Pons (tissue), 1 donor: ENCODE measurements around the gene GLT8D2.

Source experiments
- DNase-seq: peaks from one replicate; pipeline ENCODE4 v3.0.0-alpha.2; 2016; ENCODE audit warnings: low spot score

Gene GLT8D2

DNA sequence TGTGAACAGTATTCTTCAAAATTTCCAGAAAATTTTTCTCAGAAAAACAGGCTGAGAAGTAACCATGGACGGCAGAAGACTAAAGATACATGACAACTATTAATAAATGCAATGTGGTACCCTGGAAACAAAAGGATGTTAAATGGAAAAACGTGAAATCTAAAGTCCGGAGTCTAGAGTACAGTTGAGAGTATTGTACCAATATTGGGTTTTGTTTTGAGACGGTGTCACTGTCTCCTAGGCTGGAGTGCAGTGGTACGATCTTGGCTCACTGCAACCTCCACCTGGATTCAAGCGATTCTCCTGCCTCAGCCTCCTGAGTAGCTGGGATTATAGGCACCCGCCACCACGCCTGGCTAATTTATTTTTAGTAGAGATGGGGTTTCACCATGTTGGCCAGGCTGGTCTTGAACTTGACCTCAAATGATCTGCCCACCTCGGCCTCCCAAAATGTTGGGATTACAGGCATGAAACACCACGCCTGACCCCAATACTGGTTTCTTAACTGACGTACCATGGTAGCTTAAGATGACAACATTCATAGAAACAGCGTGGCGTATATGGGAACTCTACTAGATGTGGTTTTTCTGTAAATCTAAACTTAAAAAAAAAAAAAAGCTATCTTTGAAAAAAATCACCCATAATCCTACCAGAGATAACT is 101.1 kb downstream of the GLT8D2 start:
- no peak for DNase-seq

DNA sequence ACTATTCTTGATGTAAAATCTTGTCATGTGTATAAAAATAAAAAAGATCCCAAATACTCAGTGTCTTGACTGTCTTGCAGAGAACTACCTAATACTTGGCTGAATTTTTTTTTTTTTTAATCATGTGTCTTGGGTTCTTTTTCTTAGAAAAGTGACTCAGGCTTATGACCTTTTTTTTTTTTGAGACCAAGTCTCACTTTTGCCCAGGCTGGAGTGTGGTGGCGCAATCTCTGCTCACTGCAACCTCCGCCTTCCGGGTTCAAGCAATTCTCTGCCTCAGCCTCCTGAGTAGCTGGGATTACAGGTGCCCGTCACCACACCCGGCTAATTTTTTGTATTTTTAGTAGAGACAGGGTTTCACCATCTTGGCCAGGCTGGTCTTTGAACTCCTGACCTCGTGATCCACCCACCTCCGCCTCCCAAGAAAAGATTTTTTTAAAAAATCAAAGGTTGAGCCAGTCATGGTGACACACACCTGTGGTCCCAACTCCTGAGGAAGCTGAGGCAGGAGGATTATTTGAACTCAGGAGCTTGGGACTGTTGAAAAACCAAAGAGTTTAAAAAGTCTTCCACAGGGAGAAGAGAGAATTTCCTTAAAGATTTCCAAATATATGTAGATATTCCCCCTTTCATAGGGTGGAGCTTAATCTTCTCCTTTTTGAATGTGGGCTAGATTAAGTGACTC is 102.0 kb downstream of the GLT8D2 start:
- DNase-seq, result no peak

DNA sequence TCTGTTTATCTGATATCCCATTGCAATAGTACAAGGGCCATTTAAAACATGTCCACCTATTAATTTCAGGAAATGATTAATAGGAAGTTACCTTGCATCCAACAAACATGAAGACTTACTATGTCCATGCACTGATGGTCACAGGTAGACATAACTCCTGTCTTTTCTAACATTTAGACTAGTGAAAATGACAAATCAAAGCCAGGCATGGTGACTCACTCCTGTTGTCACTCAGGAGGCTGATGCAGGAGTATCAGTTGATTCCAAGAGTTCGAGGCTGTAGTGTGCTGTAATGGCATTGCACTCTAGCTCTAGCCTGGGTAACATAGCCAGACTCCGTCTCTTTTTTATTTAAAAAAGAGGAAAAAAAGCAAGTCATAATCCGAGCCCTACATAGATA is 105.0 kb downstream of the GLT8D2 start:
- DNase-seq, result no peak
